Posterior vena cava (tissue), 2 donors: ENCODE data around the gene SYT17. TPM values are rescaled to one million over a fixed set of nuclear protein-coding genes. Genes with fewer than 3 reads are reported as not detected.

ENCODE experiments used
- DNase-seq: peaks from one replicate; pipeline ENCODE4 v3.0.0-alpha.2; 2020; ENCODE audit warnings: low spot score
- intact Hi-C, 2 donors: fragments of 100-400 bp; cut with DNase I; formaldehyde crosslinking; loops; one replicate each; pipeline versions ENCODE4 v1.14.1 to v1.14.2; 2022 to 2023
- total RNA-seq, 2 donors: library from RNA; stranded (reverse); fragmentation: NEBNext Ultra II Directional; extraction: Animal tissue kit (Norgen Biotek cat#: 25700); gene quantifications; one replicate each; pipeline ENCODE4 v1.2.1, GENCODE V29; 2021
- donor health status: DM: yes; HTN: yes; CAD: no.
- donor health status: DM: yes; HTN: yes; CAD: no.

SYT17 gene
- total RNA-seq, 2 donors from 2014 or later = 1.2 to 2.8 TPM

DNA sequence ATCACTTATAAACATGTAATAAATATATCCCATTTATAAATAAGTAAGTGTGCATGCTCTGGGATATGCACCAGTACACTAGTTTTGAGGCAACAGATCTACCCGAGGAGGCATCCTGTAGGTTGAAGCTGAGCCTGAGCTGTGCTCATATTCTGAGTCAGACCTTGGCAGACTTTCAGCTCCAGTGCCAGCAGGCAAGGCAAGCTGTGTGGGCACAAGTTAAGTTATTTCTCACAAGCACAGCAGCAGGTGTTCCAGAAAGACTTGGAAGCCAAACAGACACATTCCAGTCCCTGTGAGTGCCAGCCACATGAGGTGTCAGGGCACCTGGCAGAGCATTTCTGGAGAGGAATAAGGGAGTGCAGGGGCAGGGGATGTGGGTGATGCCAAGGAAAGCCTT is 116.2 kb downstream of the SYT17 start:
- intact Hi-C loops = no loop called here
- DNase-seq = no peak

DNA sequence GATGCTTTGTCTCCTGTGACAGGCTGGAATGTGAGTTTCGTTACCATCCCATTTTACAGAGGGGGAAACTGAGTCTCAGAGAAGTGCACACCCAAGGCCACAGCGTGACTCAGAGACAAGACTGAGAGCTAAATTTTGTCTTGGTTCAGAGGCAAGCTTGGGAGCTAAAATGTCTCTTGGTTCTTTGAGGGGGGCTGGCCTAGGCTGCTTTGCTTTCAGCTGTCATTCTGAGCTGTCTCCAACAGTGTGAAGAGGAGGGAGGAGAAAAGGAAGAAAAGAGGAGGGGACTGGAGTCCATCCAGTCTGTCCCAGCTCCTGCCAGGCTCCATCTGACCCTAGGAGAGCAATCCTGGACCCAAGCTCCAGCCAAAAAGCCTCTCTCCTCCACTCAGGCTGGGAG is 117.4 kb downstream of the SYT17 start, which contains the start of gene CLEC19A:
Gene CLEC19A, plus strand, starts transcription at position 301 of the 400 bp plus-strand sequence. CDS start 121 bp downstream, outside the sequence.
- intact Hi-C loops = no loop called here
- DNase-seq = no peak

DNA sequence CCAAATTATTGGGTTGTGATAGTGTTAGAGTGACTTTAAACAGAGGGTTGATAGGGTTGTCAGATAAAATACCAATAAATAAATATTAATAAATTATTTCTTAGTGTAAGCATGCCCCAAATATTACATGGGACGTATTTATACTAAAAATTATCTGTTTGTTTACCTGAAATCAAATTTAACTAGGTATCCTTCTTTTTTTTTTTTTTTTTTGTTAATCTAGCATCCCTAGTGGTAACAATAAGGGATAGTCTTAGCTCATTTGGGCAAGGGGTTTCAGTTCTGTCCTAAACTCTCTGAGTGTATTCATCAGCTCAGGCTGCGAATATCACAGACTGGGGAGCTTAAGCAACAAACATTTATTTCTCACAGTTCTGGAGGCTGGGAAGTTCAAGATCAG is 118.8 kb downstream of the SYT17 start:
- DNase-seq = no peak
- intact Hi-C loops = no loop called here

DNA sequence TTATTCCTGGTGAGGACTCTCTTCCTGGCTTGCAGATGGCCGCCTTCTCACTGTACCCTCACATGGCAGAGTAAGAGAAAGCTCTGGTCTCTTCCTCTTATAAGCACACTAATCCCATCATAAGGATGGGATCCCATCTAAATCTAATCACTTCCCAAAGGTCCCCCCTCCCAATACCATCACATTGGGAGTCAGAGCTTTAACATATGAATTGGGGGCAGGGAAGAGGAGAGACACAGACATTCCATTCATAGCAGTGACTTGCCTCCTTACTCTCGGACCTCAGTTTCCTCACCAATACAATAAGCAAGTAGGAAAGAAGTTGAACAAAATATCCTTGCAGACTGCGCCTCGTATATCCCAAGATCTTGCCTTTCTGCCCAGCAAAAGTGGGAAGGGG is 119.2 kb downstream of the SYT17 start:
- intact Hi-C loops = no loop called here
- no peak for DNase-seq

DNA sequence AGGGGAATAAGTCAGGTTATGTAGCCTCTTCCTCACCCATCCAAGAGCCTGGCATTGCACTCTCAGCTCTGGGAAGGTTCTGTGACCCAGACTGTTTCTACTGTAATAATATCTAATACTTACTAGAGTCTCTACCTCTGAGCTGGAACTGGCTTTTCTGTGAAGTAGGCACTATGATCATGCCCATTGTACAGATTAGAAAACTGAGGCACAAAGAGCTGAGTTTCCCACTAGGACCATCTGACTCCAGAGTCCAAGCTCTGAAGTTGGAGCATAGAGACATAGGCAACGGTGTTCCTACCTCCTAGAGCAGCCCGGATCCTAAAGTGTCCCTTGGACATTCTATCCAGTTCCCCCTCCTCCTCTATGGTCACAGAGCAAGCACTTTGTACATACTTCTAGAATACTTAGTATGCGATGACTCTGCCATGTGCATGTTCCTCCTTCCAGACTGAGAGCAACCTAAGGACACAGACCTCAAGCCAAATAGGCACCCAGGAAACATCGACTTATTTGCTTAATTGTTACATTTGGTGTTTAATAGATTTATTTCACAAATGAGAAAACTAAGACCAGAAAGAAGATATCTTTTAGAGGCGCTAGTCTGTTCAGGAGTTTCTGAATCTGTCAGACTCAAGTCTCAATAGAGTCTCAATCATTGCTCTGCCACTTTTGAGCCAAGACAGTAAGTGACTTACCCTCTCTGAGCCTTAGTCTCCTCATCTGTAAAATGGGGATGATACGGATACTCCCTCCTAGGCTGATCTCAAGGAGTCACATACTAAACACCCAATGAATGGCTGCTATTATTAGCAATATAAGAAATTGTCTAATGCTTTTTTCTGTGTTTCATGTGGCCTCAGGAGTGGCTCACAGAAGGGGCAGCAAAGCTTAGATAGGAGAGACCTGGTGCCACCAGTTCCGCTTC is 121.1 kb downstream of the SYT17 start:
- no peak for DNase-seq
- intact Hi-C loops = no loop called here

DNA sequence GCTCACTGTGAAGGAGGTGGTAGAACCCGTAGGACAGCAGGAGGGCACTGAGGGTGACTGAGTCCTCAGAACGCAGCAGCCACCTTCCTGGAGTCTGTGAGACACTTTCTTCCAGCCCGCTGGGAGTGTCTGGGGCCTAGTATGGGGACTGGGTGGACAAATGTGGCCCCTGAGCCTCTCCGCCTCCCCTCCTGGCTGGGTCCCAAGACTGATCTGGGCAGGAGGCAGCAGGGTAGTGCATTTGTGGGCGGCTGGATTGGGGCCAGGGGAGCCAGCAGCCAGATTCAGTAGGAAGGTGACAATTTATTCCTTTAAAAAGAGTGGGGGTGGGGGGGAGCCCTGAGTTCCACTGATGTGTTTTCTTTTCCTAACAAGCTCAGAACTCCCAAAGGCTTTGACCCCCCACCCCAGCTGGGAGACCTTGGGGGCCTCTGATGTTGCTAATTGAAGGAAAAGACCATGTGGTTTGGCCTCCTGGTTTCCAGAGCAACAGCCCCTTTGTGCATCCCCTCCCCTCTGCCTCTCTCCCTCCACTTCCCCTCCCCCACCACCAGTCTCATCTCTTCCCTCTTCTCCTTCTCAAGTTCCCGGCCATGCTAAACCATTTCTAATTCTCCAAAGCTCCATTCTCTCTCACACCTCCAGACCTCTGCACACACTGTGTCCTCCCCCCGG is 121.9 kb downstream of the SYT17 start:
- intact Hi-C loops = no loop called here
- DNase-seq = no peak

DNA sequence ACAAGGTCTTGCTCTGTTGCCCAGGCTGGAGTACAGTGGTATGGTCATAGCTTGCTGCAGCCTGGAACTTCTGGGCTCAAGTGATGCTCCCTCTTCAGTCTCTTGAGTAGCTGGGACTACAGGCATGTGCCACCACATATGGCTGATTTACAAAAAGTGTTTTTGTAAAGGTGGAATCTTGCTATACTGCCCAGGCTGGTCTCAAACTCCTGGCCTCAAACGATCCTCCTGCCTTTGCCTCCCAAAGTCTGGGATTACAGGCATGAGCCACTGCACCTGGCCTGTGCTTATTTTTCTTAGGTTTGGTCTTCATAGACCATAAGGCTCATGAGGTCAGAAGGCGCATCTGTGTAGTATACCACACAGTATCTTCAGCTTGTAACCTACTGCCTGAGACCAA is 122.8 kb downstream of the SYT17 start:
- no peak for DNase-seq
- intact Hi-C loops = no loop called here

DNA sequence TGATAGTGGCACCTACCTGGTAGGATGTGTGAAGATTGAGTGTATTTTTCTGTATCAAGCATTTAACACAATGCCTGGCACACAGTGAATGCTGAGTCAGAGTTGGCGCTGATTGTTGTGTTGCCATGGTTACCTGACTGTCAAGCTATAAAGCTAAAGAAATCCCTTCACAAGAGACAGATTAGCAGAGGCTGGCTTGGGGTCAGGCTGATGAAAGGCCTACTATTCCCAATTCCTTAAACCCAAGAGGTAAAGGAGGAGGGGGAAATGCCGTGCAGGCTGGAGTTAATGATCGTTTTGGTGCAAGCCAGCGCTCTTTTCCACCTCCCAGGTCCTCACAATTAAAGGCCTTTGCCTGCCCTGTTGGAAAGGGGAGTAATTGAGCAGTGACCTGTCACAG is 123.4 kb downstream of the SYT17 start:
- intact Hi-C loops = no loop called here
- DNase-seq = no peak

DNA sequence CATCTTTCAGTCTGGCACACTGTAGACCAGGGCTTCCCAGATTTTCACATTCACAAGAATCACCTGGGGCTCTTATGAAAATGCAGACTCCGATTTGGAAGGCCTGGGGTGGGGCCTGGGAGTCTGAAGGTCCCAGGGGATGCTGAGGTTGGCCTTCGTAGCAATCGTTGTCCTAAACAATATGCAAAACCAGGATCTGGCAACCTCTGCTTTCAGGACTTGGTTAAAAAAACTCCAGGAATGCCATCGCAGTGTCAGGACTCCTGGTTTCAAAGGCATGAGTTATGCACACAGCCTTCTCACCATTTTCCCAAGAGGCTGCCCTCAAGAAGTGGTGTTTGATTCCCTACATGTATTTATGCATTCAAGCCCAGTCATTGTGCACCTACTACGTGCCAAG is 124.1 kb downstream of the SYT17 start:
- DNase-seq = no peak
- intact Hi-C loops = no loop called here

DNA sequence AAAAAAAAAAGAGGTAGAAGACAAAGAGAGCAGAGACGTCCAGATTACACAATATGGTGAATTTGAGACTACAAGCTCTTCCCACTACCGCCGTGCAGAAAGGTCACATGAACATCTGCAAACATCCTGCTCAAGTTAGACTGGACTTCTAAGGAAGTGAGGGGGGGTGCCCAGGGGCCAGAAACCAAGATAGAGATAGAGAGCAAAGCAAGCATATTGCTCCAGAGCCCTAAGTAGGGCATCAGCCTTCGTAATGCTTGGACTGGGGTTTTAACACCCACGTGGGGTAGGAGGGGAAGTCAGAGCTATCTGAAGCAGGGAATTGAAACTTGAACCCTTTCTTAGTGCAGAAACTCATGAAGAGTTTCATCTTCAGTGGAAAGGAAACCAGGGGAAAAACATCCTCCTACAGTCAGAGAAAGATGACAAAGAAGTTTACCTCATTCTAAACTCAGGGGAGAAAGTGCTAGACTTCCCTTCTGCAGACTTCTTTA is 126.2 kb downstream of the SYT17 start:
- DNase-seq = no peak
- intact Hi-C loops = no loop called here

DNA sequence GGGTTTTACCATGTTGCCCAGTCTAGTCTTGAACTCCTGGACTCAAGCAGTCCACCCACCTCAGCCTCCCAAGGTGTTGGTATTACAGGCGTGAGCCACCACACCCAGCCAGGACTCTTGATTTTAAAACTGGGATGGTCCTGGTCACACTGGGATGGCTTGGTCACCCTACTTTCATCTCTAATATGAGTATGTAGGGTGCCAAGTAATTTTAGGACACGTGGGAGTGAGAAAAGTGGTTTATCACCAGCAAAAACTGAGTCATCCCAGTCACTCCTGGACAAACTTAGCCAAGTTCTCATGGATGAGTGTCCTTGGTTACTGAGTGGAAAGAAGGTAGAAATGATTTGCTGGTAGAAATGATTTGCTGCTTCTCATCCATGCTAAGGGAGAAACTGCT is 127.4 kb downstream of the SYT17 start:
- DNase-seq = no peak
- intact Hi-C loops = no loop called here

DNA sequence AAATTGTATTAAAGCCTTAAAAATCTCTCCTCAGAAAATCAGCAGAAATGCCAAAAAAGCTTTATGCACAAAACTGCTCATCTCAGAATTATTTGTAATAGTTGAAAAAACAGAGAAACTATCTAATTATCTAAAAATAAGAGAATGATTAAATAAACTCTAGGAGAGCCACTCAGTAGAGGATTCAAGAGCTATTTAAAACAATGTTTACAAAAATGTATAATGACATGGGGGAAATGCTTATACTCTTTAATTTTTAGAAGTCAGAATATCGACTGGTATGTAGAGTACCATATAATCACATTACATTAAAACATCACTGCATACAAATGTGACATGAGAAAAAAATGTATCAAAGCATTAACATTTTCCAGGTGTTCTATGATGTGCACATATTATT is 129.4 kb downstream of the SYT17 start:
- DNase-seq = no peak
- intact Hi-C loops = no loop called here

DNA sequence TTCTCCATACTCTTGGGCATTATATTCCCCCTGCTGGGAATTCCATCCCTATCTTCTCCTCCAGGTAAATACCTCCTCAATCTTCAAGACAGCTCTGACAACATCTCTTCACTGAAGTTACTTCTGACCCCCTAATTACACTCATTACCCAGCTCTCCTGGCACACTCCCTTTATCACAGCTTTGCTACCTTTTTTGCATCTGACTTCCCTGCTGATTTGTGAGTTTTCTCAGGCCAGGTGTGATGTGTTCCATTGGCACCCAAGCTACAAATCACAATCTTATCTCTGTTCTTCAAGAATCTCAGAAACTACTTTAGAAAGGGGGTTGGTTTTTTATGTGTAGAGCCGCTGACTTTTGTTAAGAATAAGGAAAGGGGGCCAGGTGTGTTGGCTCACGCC is 131.5 kb downstream of the SYT17 start:
- DNase-seq = no peak
- intact Hi-C loops = no loop called here

DNA sequence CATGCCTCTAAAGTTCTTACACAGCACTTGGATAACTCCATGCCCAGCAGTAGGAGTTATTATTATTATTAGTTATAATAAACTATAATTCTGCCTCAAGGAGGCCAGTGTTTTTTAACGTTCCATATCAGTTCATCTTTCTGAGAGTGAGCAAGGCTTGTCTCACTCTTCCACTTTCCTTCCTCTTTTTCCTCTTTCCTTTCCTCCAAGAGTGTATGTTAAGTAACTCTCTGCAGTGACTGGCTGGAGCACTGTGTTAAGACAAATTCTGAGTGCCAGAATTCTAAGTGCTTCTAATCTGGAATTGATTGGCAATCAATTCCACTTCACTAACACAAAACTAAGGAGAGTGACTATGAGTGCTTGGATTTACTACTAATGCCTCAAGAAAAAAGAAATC is 133.9 kb downstream of the SYT17 start:
- no peak for DNase-seq
- intact Hi-C loops = no loop called here

DNA sequence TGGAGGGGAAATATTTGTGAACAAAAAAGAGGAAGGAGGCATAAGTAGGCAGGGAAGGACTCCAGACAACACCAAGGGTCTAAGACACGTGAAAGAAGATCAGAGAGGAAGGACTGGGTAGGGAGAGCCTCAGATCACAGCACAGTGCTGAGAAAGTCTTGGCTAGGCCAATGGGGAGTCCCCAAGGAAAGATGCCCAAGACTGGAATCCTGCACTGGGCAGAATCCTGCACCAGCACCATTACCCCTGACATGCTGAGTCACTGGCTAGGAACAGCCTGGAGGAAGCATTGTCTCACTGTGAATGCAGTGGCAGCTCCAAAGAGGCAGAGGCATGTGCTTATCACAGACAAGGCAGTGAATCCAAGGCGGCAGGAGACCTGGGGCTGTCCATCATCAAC is 136.7 kb downstream of the SYT17 start:
- intact Hi-C loops = no loop called here
- no peak for DNase-seq

DNA sequence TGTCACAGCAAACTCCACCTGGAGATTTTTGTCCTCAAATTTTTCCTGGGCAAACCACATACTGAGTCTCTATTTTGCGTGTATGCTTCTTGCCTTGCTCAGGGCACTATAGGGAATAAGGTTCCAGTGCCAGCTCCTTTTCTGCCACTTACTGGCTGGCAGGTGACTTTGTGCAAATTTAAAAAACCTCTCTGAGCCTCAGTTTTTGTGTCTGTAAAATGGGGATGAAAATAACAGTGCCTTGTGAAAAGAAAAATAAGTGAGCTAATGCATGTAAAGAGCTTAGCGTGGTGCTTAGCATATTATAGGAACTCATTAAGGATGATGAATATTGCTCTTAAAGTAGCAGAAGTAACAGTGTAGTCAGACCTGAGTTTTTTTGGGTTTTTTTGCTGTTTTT is 137.4 kb downstream of the SYT17 start:
- intact Hi-C loops = no loop called here
- DNase-seq = no peak

DNA sequence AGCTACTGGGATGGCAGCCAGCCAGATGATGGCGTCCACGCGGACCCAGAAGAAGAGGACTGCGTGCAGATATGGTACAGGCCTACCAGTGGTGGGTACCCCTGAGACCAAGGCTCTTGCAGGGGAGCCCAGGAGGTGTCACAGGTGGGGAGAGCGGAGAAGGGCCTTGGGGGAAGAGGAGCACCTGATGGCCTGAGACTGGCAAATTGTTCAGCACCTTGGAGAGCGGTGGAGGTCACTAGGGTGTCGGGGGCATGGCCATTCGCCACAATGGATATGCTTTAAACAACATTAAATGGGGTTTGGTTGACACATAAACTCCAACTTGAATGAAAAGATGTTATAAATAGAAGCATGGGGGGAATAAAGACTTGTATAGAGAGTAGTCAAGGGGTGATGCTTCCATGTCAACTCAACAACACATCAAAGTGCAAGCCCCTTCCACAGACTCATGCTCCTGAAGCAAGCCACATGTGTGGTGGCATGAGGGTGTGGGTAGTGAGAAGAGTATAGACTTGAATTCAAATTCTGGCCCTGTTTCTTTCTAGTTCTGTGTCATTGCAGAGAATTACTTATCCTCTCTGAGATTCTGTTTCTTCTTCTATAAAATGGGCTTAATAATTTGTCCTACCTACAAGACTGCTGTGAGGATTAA is 139.7 kb downstream of the SYT17 start:
- intact Hi-C loops = no loop called here
- no peak for DNase-seq

DNA sequence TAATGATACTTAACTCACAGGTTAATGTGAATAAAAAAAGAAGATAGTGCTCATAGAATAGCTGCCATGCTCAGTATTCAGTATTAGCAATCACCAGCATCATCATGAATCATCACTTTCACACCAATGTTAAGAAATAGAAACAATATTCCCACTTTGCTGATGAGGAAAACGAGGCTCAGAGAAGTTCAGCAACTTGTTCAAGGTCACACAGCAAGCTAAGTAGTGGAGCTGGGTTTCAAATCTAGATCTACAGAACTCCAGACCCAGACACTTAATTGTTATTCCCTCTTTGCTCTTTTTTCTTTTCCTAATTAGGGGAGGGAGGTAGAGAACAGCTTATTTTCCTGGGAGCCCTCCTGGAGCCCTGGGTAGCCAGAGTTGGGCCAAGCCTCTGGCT is 140.4 kb downstream of the SYT17 start:
- DNase-seq = no peak
- intact Hi-C loops = no loop called here

DNA sequence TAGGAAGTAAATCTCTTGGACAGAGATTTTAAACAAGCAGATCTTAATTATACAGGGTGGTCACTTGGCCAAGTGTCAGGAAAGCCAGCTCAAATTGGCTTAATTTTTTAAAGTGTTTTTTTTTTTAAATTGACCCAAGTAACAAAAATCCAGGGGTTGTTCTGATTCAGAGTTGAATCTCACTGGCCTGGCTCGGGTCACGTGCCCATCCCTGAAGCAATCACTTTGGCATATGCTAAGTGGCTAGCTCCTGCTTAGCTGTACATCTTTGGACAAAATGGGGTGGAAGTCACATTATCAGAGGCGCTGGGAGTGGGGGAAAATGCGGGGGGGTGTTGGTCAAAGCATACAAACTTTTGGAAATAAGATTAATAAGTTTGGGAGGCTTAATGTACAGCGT is 141.1 kb downstream of the SYT17 start:
- DNase-seq = no peak
- intact Hi-C loops = no loop called here

DNA sequence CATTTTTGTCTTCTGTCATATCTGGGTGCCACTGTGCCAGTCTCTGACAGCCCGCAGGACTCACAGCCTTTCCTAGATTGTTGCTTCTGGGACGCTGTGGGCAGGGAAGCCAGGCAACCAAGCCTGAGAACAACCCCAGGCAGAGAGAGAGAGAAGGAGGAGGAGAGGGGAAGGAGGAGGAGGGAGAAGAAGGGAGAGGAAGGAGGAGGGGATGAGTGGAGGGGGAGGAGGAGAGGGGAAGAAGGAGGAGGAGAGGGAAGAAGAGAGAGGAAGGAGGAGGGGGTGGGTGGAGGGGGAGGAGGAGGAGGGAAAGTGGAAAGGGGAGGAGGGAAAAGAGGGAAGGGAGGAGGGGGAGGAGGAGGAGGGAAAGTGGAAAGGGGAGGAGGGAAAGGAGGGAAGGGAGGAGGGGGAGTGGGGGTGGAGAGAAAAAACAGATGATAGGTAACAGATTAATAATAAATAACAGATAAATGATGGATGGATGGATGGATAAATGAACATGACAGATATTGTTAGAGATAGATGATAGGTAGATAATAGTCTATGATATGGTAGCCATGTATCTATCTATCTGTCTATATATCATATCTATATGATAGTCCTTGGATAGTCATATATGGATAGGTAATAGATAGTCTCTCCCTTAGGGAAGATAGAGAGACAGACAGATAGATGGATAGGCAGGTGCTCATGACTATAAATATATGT is 146.8 kb downstream of the SYT17 start:
- intact Hi-C loops = no loop called here
- no peak for DNase-seq
